Trophoblast cell (in vitro differentiated cells and primary cell): ENCODE data around the gene MYL6.

ENCODE experiments used
- DNase-seq, 2 donors: peaks; one replicate each; pipeline ENCODE4 v3.0.0-alpha.2; 2016
- H2AFZ ChIP-seq: 2 replicates; pipeline ENCODE4 v1.6.1; 2013; ENCODE audit warnings: low read length, moderate library complexity, mild to moderate bottlenecking; ENCODE audit not compliant: insufficient read depth, poor library complexity
- H2AK5ac ChIP-seq: 2 replicates; pipeline ENCODE4 v1.6.1; 2013; ENCODE audit warnings: mild to moderate bottlenecking, low read length
- H2BK120ac ChIP-seq: 2 replicates; pipeline ENCODE4 v1.6.1; 2013; ENCODE audit warnings: low read length, mild to moderate bottlenecking, moderate library complexity; ENCODE audit not compliant: insufficient read depth, poor library complexity
- H2BK12ac ChIP-seq: 2 replicates; pipeline ENCODE4 v1.6.1; 2013; ENCODE audit warnings: mild to moderate bottlenecking, low read length, moderate library complexity
- H2BK5ac ChIP-seq: 2 replicates; pipeline ENCODE4 v1.6.1; 2013; ENCODE audit warnings: low read length, low read depth, moderate library complexity, mild to moderate bottlenecking; ENCODE audit not compliant: poor library complexity
- H3K14ac ChIP-seq: 2 replicates; pipeline ENCODE4 v1.6.1; 2013; ENCODE audit warnings: mild to moderate bottlenecking, low read length
- H3K18ac ChIP-seq: 2 replicates; pipeline ENCODE4 v1.6.1; 2013; ENCODE audit warnings: mild to moderate bottlenecking, low read length
- H3K23ac ChIP-seq: 2 replicates; pipeline ENCODE4 v1.6.1; 2013; ENCODE audit warnings: low read length
- H3K27ac ChIP-seq: 2 replicates; pipeline ENCODE4 v1.5.1; 2013; ENCODE audit warnings: low read depth, mild to moderate bottlenecking, inconsistent platforms, low read length, moderate library complexity
- H3K27me3 ChIP-seq: 2 replicates; pipeline ENCODE4 v1.6.1; 2013; ENCODE audit warnings: inconsistent platforms, mild to moderate bottlenecking, low read length, moderate library complexity; ENCODE audit not compliant: insufficient read depth
- H3K36me3 ChIP-seq, 2 experiments: 1 replicate in 1 of 2; 2 replicates in 1 of 2; pipeline ENCODE4 v1.6.1; 2013; ENCODE audit warnings: low read length in 2 of 2, mild to moderate bottlenecking in 2 of 2, moderate library complexity in 1 of 2; ENCODE audit not compliant: insufficient read depth in 2 of 2, control insufficient read depth in 1 of 2
- H3K4ac ChIP-seq: 2 replicates; pipeline ENCODE4 v1.6.1; 2013; ENCODE audit warnings: low read depth, mild to moderate bottlenecking, low read length, moderate library complexity
- H3K4me1 ChIP-seq, 2 experiments: 1 replicate in 1 of 2; 2 replicates in 1 of 2; pipeline ENCODE4 v1.6.1; 2013; ENCODE audit warnings: low read length in 2 of 2, mild to moderate bottlenecking in 2 of 2, moderate library complexity in 1 of 2; ENCODE audit not compliant: insufficient read depth in 2 of 2, control insufficient read depth in 1 of 2
- H3K4me2 ChIP-seq: 2 replicates; pipeline ENCODE4 v1.6.1; 2013; ENCODE audit warnings: inconsistent platforms, mild to moderate bottlenecking, low read length, moderate library complexity
- H3K4me3 ChIP-seq: 2 replicates; pipeline ENCODE4 v1.5.1; 2013; ENCODE audit warnings: mild to moderate bottlenecking, low read depth, low read length, inconsistent platforms
- H3K79me1 ChIP-seq: one replicate; pipeline ENCODE4 v1.6.1; 2013; ENCODE audit warnings: low read length
- H3K79me2 ChIP-seq: 2 replicates; pipeline ENCODE4 v1.6.1; 2013; ENCODE audit warnings: low read length, mild to moderate bottlenecking; ENCODE audit not compliant: control insufficient read depth, insufficient read depth, poor library complexity
- H3K9ac ChIP-seq: 2 replicates; pipeline ENCODE4 v1.6.1; 2013; ENCODE audit warnings: mild to moderate bottlenecking, low read length
- H3K9me3 ChIP-seq: 2 replicates; pipeline ENCODE4 v1.6.1; 2013; ENCODE audit warnings: low read depth, mild to moderate bottlenecking, control low read depth, inconsistent platforms, low read length; ENCODE audit not compliant: insufficient read depth
- H4K12ac ChIP-seq: 2 replicates; pipeline ENCODE4 v1.6.1; 2013; ENCODE audit warnings: low read depth, mild to moderate bottlenecking, low read length, moderate library complexity
- H4K8ac ChIP-seq: 2 replicates; pipeline ENCODE4 v1.6.1; 2013; ENCODE audit warnings: low read depth, mild to moderate bottlenecking, low read length, moderate library complexity
- H4K91ac ChIP-seq: one replicate; pipeline ENCODE4 v1.6.1; 2013; ENCODE audit warnings: low read depth, mild to moderate bottlenecking, low read length, moderate library complexity
- WGBS: extraction: QIAGEN DNeasy Blood & Tissue Kit; methylation state at CpG from one replicate; pipeline ENCODE4 v1.1.7; 2013; ENCODE audit warnings: missing lambda C conversion rate; ENCODE audit not compliant: insufficient read length, insufficient coverage; ENCODE audit errors: extremely low coverage; 5-methylcytosine and 5-hydroxymethylcytosine counted together

MYL6 gene

DNA sequence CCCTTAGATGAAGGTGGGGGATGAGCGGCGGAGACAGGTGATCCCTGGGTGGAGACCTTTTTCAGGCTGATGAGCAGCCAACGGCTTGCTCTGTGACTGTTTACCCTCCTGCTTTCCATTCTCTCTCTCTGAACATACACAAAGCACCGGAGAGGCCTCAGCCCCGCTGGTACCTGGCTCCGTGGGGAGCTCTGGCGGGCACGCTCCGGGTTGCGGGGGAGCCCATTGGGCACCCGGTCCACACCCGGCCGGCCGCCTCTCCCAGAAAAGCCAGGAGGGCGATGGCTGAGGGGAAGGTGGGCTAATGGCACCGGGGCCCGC is 30.6 kb downstream of the MYL6 start:
- Histone ChIP-seq H2BK12ac (no peak overlapping the region), H4K12ac (peak overlapping the region; percentile 86), H2BK5ac (peak overlapping the region; percentile 61), H3K79me1 (peaks cover 10% of the 10 kb centered on the region), H2BK120ac (peak overlapping the region; percentile 77), H3K4ac (peak overlapping the region; percentile 9), H3K4me3 (peak overlapping the region; percentile 87), H3K27me3 (no peaks in the 10 kb centered on the region), H3K9me3 (no peaks in the 10 kb centered on the region), H3K4me2 (peak overlapping the region; percentile 79), H3K14ac (peak overlapping the region; percentile 84), H3K27ac (no peak overlapping the region), H2AK5ac (peak overlapping the region; percentile 81), H4K8ac (peak overlapping the region; percentile 78), H3K79me2 (peaks cover 8% of the 10 kb centered on the region), H3K23ac (no peak overlapping the region), H3K18ac (peak overlapping the region; percentile 90), H3K36me3 (peaks cover 10 to 17% of the 10 kb centered on the region in 2 experiments), H3K4me1 (peaks cover 0 to 8% of the 10 kb centered on the region in 2 experiments), H3K9ac (peak overlapping the region; percentile 49), H4K91ac (peak overlapping the region; percentile 83), H2AFZ (peak overlapping the region; percentile 71)
- DNase-seq, result no peak
- WGBS, result no CpG with 5 or more reads among the region's 17 CpGs

DNA sequence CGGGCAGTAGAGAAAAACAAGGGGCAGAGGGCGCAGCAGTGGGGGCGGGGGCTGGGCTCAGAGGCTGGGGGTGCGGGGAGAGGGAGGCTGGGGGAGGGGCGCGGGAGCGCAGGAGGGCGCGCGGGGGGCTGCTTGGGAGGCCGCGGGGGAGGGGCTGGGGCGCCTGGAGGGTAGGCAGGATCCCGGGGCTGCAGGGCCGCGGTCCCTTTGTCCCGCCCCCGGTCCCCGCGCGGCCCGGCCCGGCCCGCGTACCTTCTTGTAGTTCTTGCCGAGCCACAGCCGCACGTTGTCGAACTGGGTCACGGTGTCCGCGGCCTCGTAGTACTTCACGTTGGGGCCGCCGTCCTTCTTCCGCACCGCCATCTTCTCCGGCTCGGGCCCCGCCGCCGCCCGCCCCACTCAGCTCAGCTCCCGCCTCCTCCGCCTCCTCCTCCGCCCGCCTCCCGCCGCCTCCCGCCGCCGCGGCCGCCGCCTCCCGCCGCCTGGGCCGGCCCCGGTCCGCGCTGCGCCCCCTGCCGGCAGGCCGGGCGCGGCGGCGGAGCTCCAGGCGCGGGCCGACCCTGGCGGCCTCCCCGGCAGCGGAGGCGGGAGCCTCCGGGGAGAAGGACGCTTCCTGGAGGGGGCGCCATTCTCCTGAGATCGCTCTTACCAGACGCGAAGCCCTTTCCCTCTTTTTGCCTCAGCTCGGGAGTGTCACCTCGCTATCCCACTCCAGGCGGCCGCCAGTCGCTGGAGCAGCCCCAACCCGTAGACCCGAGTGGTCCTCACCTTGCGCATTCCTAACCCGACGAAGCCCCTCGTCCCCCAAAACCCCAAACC is 31.1 kb downstream of the MYL6 start, which contains the start of gene SMARCC2:
Gene SMARCC2, minus strand, starts transcription at position 385 of the 819 bp plus-strand sequence. Its CDS starts 22 bp downstream, at position 363.
- peak within 1 kb of the TSS; percentile 96 for H4K8ac ChIP-seq
- H3K4me1 ChIP-seq, result peaks cover 0 to 8% of the 10 kb centered on the region in 2 experiments
- peak within 1 kb of the TSS; percentile 93 for H2BK5ac ChIP-seq
- peak within 1 kb of the TSS; percentile 87 for H3K4me3 ChIP-seq
- H3K27ac ChIP-seq, result peak within 1 kb of the TSS; percentile 68
- H4K12ac ChIP-seq, result peak within 1 kb of the TSS; percentile 98
- peak within 1 kb of the TSS; percentile 98 for H3K18ac ChIP-seq
- H3K23ac ChIP-seq, result no peak within 1 kb of the TSS
- H4K91ac ChIP-seq, result peak within 1 kb of the TSS; percentile 87
- H3K36me3 ChIP-seq, result peaks cover 10 to 13% of the 10 kb centered on the region in 2 experiments
- H3K79me2 ChIP-seq, result peaks cover 8% of the 10 kb centered on the region
- peak within 1 kb of the TSS; percentile 77 for H2BK120ac ChIP-seq
- peak within 1 kb of the TSS; percentile 79 for H3K4me2 ChIP-seq
- H2AFZ ChIP-seq, result peak within 1 kb of the TSS; percentile 92
- no CpG with 5 or more reads among the region's 93 CpGs for WGBS
- peaks cover 10% of the 10 kb centered on the region for H3K79me1 ChIP-seq
- peak; percentile 94 to 98 for DNase-seq
- no peaks in the 10 kb centered on the region for H3K9me3 ChIP-seq
- peak within 1 kb of the TSS; percentile 69 for H2BK12ac ChIP-seq
- H3K9ac ChIP-seq, result peak within 1 kb of the TSS; percentile 74
- peak within 1 kb of the TSS; percentile 85 for H2AK5ac ChIP-seq
- H3K4ac ChIP-seq, result peak within 1 kb of the TSS; percentile 97
- no peaks in the 10 kb centered on the region for H3K27me3 ChIP-seq
- H3K14ac ChIP-seq, result peak within 1 kb of the TSS; percentile 96

DNA sequence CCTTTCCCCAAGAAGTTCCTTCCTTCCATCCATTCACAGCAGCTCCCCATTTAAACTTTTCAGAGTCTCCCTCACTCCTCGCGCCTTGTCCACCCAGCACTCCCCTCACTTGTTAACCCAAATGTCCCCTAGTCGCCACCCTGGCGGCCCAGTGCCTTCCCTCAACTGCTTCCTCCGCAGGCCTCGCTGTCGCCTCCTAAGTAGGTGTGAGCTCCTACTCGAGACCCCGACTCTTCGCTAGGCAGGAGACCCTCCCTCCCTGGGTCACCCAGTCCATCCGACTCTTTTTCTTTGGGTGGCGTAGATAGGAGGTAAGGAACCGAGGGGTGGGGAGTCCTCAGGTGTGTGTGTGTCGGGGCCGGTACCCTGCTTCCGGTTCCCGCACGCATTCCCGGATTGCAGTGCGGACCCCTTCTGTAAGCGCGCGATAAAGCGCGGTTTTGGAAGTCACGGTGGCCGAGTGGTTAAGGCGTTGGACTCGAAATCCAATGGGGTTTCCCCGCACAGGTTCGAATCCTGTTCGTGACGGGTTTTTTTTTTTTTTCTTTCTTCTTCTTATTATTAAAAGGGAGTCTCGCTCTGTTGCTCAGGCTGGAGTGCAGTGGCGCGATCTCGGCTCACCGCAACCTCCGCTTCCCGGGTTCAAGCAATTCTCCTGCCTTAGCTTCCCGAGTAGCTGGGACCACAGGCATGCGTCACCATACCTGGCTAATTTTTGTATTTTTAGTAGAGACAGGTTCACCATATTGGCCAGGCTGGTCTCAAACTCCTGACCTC is 31.9 kb downstream of the MYL6 start:
- peak overlapping the region; percentile 68 for H3K27ac ChIP-seq
- peaks cover 8% of the 10 kb centered on the region for H3K79me2 ChIP-seq
- no CpG with 5 or more reads among the region's 42 CpGs for WGBS
- peak overlapping the region; percentile 79 for H3K4me3 ChIP-seq
- peak overlapping the region; percentile 98 for H4K12ac ChIP-seq
- peak; percentile 71 to 90 for DNase-seq
- H3K4ac ChIP-seq, result peak overlapping the region; percentile 77
- peak overlapping the region; percentile 90 for H3K18ac ChIP-seq
- H3K23ac ChIP-seq, result no peak overlapping the region
- peaks cover 10% of the 10 kb centered on the region for H3K79me1 ChIP-seq
- H3K4me2 ChIP-seq, result peak overlapping the region; percentile 63
- peak overlapping the region; percentile 39 for H2AK5ac ChIP-seq
- peak overlapping the region; percentile 24 for H3K9ac ChIP-seq
- H3K36me3 ChIP-seq, result peaks cover 6 to 7% of the 10 kb centered on the region in 2 experiments
- peaks cover 0 to 8% of the 10 kb centered on the region in 2 experiments for H3K4me1 ChIP-seq
- H2BK5ac ChIP-seq, result peak overlapping the region; percentile 74
- H4K8ac ChIP-seq, result peak overlapping the region; percentile 96
- H3K9me3 ChIP-seq, result no peaks in the 10 kb centered on the region
- no peaks in the 10 kb centered on the region for H3K27me3 ChIP-seq
- H3K14ac ChIP-seq, result peak overlapping the region; percentile 96
- H2AFZ ChIP-seq, result peak overlapping the region; percentile 89
- peak overlapping the region; percentile 87 for H4K91ac ChIP-seq
- peak overlapping the region; percentile 76 for H2BK120ac ChIP-seq
- peak overlapping the region; percentile 69 for H2BK12ac ChIP-seq

DNA sequence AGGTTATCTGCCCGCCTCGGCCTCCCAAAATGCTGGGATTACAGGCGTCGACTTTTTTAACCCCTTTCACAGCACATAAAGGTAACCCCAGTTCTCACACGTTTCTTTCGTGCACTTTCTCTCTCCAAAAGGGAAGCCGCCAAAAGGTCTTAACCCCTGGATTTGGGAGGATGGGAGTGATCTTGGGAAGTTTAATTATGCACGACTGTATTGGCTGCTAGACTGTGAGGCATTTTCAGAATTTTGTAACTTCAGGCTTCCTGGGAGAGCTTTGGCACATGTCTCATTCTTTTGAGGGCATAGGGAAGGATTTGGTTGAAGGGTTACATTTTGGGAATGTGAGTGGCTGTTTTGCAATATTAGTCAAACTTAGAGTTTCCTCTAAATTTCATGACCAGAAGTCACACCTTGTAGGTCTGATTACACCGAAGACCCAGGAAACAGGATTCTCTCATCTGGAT is 32.6 kb downstream of the MYL6 start:
- no peak overlapping the region for H4K12ac ChIP-seq
- H3K23ac ChIP-seq, result no peak overlapping the region
- H3K9me3 ChIP-seq, result no peaks in the 10 kb centered on the region
- peak in 1 of 2 donors; percentile 34 for DNase-seq
- peak overlapping the region; percentile 63 for H3K4me2 ChIP-seq
- no peak overlapping the region for H2BK120ac ChIP-seq
- H2BK5ac ChIP-seq, result no peak overlapping the region
- H4K91ac ChIP-seq, result no peak overlapping the region
- H3K27ac ChIP-seq, result peak overlapping the region; percentile 16
- H3K4me1 ChIP-seq, result peaks cover 0 to 8% of the 10 kb centered on the region in 2 experiments
- H3K14ac ChIP-seq, result no peak overlapping the region
- no peak overlapping the region for H3K4ac ChIP-seq
- H3K4me3 ChIP-seq, result no peak overlapping the region
- H3K79me2 ChIP-seq, result peaks cover 8% of the 10 kb centered on the region
- peaks cover 2 to 3% of the 10 kb centered on the region in 2 experiments for H3K36me3 ChIP-seq
- H4K8ac ChIP-seq, result peak overlapping the region; percentile 40
- no peaks in the 10 kb centered on the region for H3K27me3 ChIP-seq
- no peak overlapping the region for H3K9ac ChIP-seq
- H2AK5ac ChIP-seq, result no peak overlapping the region
- H3K18ac ChIP-seq, result no peak overlapping the region
- H2BK12ac ChIP-seq, result no peak overlapping the region
- no CpG with 5 or more reads among the region's 9 CpGs for WGBS
- peak overlapping the region; percentile 76 for H2AFZ ChIP-seq
- peaks cover 10% of the 10 kb centered on the region for H3K79me1 ChIP-seq
